ENCODE results near the gene TK1.

Gene TK1

DNA sequence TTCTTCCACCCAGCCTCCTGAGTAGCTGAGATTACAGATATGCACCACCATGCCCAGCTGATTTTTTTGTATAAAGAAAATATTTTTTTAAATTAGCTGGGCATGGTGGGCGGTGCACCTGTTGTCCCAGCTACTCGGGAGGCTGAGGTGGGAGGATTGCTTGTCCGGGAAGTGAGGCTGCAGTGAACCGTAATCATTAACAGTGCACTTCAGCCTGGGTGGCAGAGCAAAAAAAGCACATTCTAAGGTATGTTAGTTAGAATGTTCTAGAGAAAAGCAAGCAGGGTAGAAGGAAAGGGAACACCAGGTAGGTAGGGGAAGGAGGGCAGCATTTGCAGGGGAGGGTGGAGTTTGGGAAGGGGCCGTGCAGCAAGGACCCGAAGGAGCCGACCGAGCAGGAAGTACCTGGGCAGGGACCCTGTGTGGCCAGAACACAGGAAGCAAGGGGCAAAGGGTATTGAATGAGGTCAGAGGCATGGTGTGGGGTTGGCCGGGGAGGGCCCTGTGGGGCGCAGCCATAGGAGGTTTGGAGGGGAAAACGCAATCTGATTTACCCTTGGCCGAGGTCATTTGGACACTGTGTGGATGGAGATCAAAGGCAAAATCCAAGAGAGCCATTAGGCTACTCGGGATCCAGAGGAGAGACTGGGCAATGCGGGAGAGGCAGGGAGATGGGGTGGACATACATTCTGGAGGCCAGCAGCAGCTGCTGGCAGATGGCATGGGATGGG, 38.4 kb downstream of the TK1 start:
- H2AFZ ChIP-seq (ENCODE audit: low read depth, low read length), result no peak overlapping the region

DNA sequence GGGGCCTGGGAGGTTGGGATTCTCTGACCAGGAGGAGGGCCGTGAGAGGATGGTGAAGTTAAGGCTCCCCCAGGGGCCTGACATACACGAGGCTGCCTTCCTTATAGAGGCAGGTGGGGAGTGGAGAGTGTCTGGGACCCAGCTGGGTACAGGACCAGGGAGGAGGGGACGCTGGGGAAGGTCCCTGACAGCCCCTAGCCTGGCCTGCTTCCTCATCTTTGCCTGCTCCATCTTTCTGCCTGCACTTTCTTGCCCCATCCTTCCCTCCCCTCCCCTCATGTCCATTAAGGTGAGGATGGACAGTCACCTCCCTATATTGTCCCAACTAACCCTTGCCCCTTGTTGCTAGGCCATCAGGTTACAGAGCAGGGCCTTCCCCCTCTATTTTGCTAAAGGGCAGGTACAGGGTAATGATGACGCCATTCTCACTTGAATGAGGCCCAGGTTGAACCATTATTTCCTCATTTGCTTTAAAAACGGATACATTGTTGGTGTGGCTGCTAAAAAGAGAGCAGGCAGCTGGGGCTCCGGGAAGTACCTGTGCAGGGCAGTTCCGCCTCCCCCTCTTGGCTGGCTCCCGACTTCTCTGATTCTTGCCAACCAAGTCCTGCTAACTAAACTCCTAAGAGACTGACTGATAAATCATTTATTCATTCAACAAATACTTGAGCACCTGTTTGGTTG, 39.4 kb downstream of the TK1 start:
- Histone ChIP-seq H3K9me3 (ENCODE audit: insufficient read depth, low read length, severe bottlenecking) (no peaks in the 10 kb centered on the region), H2AFZ (ENCODE audit: low read depth, low read length) (no peak overlapping the region), H3K27ac (ENCODE audit: low read length) (no peak overlapping the region), H3K4me1 (ENCODE audit: insufficient read depth, low read length) (no peaks in the 10 kb centered on the region), H3K27me3 (ENCODE audit: insufficient read depth, low read length, poor library complexity) (no peaks in the 10 kb centered on the region), H3K4me2 (ENCODE audit: insufficient read depth, low read length) (no peak overlapping the region), H3K9ac (ENCODE audit: low read depth, low read length) (no peak overlapping the region), H4K20me1 (ENCODE audit: insufficient read depth, low read length) (no peaks in the 10 kb centered on the region), H3K79me2 (ENCODE audit: insufficient read depth, low read length) (no peaks in the 10 kb centered on the region), H3K36me3 (ENCODE audit: insufficient read depth, low read length) (no peaks in the 10 kb centered on the region), H3K4me3 (ENCODE audit: low read depth in 1 of 2, low read length in 2 of 2) (no peak overlapping the region)
- TF ChIP-seq CTCF (IDR thresholded peaks at IDR 0.05; ENCODE audit: borderline replicate concordance, extremely low read depth, low read length, poor library complexity, severe bottlenecking), result no peak
- TF ChIP-seq EZH2 (IDR thresholded peaks at IDR 0.05; ENCODE audit: borderline replicate concordance, low read depth, low read length, severe bottlenecking), result no peak
- no peak for DNase-seq
- no peak for ATAC-seq (ENCODE audit: insufficient read depth, low read depth)

More for the DNA sequence above, 38.4 kb downstream of the TK1 start:
- Histone ChIP-seq H3K27ac (ENCODE audit: low read length) (no peak overlapping the region), H3K4me2 (ENCODE audit: insufficient read depth, low read length) (no peak overlapping the region), H3K27me3 (ENCODE audit: insufficient read depth, low read length, poor library complexity) (no peaks in the 10 kb centered on the region), H3K79me2 (ENCODE audit: insufficient read depth, low read length) (no peaks in the 10 kb centered on the region), H3K9me3 (ENCODE audit: insufficient read depth, low read length, severe bottlenecking) (no peaks in the 10 kb centered on the region), H3K36me3 (ENCODE audit: insufficient read depth, low read length) (no peaks in the 10 kb centered on the region), H3K4me1 (ENCODE audit: insufficient read depth, low read length) (no peaks in the 10 kb centered on the region), H3K4me3 (ENCODE audit: low read depth in 1 of 2, low read length in 2 of 2) (no peak overlapping the region), H3K9ac (ENCODE audit: low read depth, low read length) (no peak overlapping the region), H4K20me1 (ENCODE audit: insufficient read depth, low read length) (no peaks in the 10 kb centered on the region)
- TF ChIP-seq EZH2 (IDR thresholded peaks at IDR 0.05; ENCODE audit: borderline replicate concordance, low read depth, low read length, severe bottlenecking) (no peak), CTCF (IDR thresholded peaks at IDR 0.05; ENCODE audit: borderline replicate concordance, extremely low read depth, low read length, poor library complexity, severe bottlenecking) (no peak)
- no peak for DNase-seq
- no peak for ATAC-seq (ENCODE audit: insufficient read depth, low read depth)

GRCh38 chr17:78146881-78147280, 40.0 kb downstream of the TK1 start:
- no peak overlapping the region for H3K27ac ChIP-seq (ENCODE audit: low read length)
- H3K4me1 ChIP-seq (ENCODE audit: insufficient read depth, low read length), result no peaks in the 10 kb centered on the region
- H3K9ac ChIP-seq (ENCODE audit: low read depth, low read length), result no peak overlapping the region
- H3K4me2 ChIP-seq (ENCODE audit: insufficient read depth, low read length), result no peak overlapping the region
- TF ChIP-seq CTCF (IDR thresholded peaks at IDR 0.05; ENCODE audit: borderline replicate concordance, extremely low read depth, low read length, poor library complexity, severe bottlenecking) (no peak), EZH2 (IDR thresholded peaks at IDR 0.05; ENCODE audit: borderline replicate concordance, low read depth, low read length, severe bottlenecking) (no peak)
- no peaks in the 10 kb centered on the region for H4K20me1 ChIP-seq (ENCODE audit: insufficient read depth, low read length)
- no peaks in the 10 kb centered on the region for H3K27me3 ChIP-seq (ENCODE audit: insufficient read depth, low read length, poor library complexity)
- no peaks in the 10 kb centered on the region for H3K79me2 ChIP-seq (ENCODE audit: insufficient read depth, low read length)
- ATAC-seq (ENCODE audit: insufficient read depth, low read depth), result no peak
- DNase-seq, result no peak
- no peak overlapping the region for H3K4me3 ChIP-seq (ENCODE audit: low read depth in 1 of 2, low read length in 2 of 2)
- H3K36me3 ChIP-seq (ENCODE audit: insufficient read depth, low read length), result no peaks in the 10 kb centered on the region
- no peaks in the 10 kb centered on the region for H3K9me3 ChIP-seq (ENCODE audit: insufficient read depth, low read length, severe bottlenecking)
- H2AFZ ChIP-seq (ENCODE audit: low read depth, low read length), result no peak overlapping the region

Data from DND-41 (cell line).